GM18868 (cell line): ENCODE measurements around the gene TMEM62.
"Not testable (repeated sequence)": the region's sequence is repeated elsewhere in the genome, so short reads cannot be mapped to it uniquely, and the experiment has no call there.

Experiments
- ATAC-seq: cut with Tn5 transposase; IDR thresholded peaks from one replicate; pipeline ENCODE4 v1.9.1; 2021; ENCODE audit warnings: mild to moderate bottlenecking, moderate library complexity; ENCODE audit not compliant: unreplicated experiment

The TMEM62 gene

GRCh38 chr15:43208052-43209002 lies 74.9 kb downstream of the TMEM62 start:
- ATAC-seq = no peak

- ATAC-seq = no peak
Observed at GRCh38 chr15:43209059-43209824, 75.9 kb downstream of the TMEM62 start.

- no peak for ATAC-seq
Observed at GRCh38 chr15:43210172-43210745, 76.9 kb downstream of the TMEM62 start.

GRCh38 chr15:43210807-43211206 lies 77.4 kb downstream of the TMEM62 start:
- ATAC-seq = no peak

GRCh38 chr15:43211224-43211735 lies 77.9 kb downstream of the TMEM62 start:
- no peak for ATAC-seq

GRCh38 chr15:43212299-43212698 lies 78.9 kb downstream of the TMEM62 start:
- ATAC-seq = no peak

DNA sequence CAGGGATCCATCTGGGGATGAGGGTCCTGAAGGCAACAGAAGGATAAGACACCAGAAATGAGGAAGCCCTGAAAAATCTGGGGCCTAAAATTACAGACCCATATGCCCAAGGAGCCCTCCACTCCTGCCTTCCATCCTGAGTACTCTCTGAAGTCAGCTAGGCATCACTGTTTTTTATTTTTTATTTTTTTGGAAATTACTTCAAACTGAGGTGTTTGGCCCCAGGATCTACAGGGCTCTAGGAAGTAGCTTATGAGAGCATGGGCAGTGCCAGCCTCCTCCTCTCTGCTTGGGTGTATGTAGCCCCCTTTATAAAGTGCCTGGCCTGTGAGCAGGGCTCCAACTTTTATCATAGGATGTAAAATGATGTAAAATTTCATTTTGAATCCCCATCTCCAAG lies 79.6 kb downstream of the TMEM62 start:
- no peak for ATAC-seq

GRCh38 chr15:43213466-43213865 lies 80.1 kb downstream of the TMEM62 start:
- ATAC-seq = no peak

DNA sequence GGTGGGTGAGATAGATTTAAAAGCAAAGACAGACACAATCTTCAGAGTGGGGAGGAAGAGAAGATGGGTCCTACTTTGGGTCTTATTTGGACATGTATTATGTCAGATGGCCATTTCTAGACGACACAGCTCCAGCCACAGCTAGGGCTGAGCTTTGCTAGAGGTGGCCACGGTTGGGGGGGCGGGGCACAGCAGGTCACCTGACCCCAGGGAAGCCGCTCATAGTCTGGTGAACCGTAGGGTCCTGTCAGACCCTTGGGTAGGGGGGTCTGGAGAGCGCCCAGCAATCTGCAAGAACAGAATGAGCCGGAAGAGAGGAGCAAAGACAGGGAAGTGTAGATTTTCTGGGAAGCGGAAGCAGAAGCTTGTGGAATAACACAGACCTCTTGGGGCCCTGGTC lies 80.8 kb downstream of the TMEM62 start:
- ATAC-seq = no peak

- ATAC-seq = no peak
Observed at GRCh38 chr15:43214592-43215295, 81.4 kb downstream of the TMEM62 start.

DNA sequence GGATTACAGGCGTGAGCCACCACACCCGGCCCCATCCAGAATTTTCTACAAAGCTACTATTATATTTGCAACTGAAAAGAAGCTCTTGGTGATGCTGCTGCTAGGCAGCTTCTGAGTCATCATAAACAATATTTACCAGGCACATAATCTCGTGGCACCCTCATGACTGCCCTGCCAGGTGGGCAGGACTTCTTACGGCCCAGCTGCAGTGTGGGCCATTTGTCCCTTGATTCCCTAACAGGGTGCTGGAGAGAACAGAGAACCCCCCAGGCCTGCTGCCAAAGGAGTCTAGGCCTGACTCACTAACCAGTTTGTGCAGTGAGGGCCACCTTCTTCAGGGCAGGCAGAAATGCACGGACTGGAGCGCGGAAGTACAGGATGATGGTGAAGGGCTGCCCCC lies 82.6 kb downstream of the TMEM62 start:
- no peak for ATAC-seq

DNA sequence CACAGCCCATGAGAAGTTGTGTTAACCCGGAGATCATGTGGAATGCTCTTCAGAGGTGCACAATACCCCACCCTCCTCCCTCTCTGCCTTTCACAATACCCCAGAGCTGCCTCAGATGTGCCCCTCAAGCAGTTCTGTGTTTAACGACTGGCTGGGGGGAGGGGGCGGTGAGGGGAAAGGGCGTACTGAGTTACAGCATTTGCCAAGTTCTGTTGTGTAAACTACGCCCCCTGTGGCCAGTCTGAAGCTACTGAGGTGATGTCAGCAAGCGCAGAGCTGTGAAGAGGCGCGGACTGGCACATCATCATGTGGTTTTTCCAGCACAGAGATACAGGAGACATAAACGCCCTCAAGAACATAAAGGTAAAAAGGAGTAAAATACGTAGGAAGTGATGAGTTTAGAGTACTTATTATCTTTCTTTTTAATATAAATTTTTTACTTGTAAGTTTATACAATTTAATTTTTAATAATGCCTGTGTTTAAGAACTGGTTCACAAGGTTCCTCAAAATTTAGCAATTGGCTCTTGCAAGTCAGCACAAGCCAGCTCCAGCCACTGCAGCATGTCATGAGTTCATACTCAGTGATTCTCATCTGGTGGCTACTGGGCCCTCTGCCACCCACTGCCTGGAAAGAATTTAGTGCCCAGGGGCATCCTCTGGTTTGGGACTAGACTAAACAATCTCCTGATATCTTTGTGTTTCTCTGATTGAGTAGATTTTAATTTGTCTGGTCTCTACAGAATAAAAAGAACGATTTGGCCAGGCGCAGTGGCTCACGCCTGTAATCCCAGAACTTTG lies 85.7 kb downstream of the TMEM62 start:
- ATAC-seq = no peak

GRCh38 chr15:43219929-43220928 lies 86.8 kb downstream of the TMEM62 start:
- no peak for ATAC-seq

- ATAC-seq = no peak
Observed at GRCh38 chr15:43220991-43221403, 87.6 kb downstream of the TMEM62 start, which contains the start of gene EPB42. Gene EPB42 (minus strand): TSS chr15:43221018. CDS start chr15:43220825, 193 bp downstream.

DNA sequence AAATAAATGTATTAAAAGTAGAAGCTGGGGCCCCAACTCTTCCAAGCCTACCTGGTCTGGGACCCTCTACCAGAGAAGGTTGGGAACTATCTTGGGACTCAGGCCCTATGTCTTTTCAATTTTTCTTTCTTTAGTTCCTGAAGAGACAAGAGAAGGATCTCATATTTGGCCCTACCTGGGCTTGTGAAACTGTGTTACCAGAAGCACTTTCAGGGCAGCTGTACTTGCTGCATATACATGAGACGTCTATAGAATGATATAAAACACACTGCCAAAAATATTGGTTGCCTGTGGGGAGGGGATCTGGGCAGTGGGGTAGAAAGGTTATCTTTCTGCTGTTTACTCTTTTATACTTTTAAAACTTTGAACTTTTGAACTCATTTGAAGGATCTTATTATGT lies 88.0 kb downstream of the TMEM62 start:
- ATAC-seq = no peak

GRCh38 chr15:43225201-43225949 lies 92.0 kb downstream of the TMEM62 start:
- ATAC-seq = peak; percentile 50

GRCh38 chr15:43225950-43226255 lies 92.5 kb downstream of the TMEM62 start:
- not testable (repeated sequence) for ATAC-seq
